ENCODE results near the gene MED15.

The MED15 gene

GRCh38 chr22:20547029-20547428 lies 39.6 kb downstream of the MED15 start:
- no peak for DNase-seq (ENCODE audit: low read depth, low spot score)
- ChIA-PET CTCF (interaction anchor here (0.8 to 27.3 kb wide), 5 partner anchors 10 to 50 kb away, joined by 3 to 505 read pairs (median 3); no protein-coding TSS in a partner anchor), POLR2A (interaction anchor here (1.0 kb wide), 1 partner anchor 16 kb away, joined by 3 read pairs; no protein-coding TSS in a partner anchor)
- TF ChIP-seq CTCF (IDR thresholded peaks at IDR 0.05; ENCODE audit: insufficient read depth, low read length, missing control alignments) = no peak
- no peak overlapping the region for H3K4me3 ChIP-seq (ENCODE audit: low read depth, low read length)

GRCh38 chr22:20548806-20549205 lies 41.4 kb downstream of the MED15 start:
- H3K4me3 ChIP-seq (ENCODE audit: low read depth, low read length) = no peak overlapping the region
- no peak for TF ChIP-seq CTCF (IDR thresholded peaks at IDR 0.05; ENCODE audit: insufficient read depth, low read length, missing control alignments)
- ChIA-PET POLR2A (interaction anchor here (0.6 kb wide), 1 partner anchor 15 kb away, joined by 3 read pairs; no protein-coding TSS in a partner anchor), CTCF (interaction anchor here (1.0 to 27.3 kb wide), 5 partner anchors 24 to 130 kb away, joined by 3 to 505 read pairs (median 3); no protein-coding TSS in a partner anchor)
- DNase-seq (ENCODE audit: low read depth, low spot score) = no peak

GRCh38 chr22:20549232-20549841 lies 41.9 kb downstream of the MED15 start:
- POLR2A ChIA-PET = interaction anchor here (0.6 to 0.9 kb wide), 2 partner anchors 16 to 19 kb away, joined by 3 read pairs; no protein-coding TSS in a partner anchor
- CTCF ChIA-PET = interaction anchor here (1.0 to 27.3 kb wide), 5 partner anchors 23 to 131 kb away, joined by 3 to 505 read pairs (median 3); no protein-coding TSS in a partner anchor
- TF ChIP-seq CTCF (IDR thresholded peaks at IDR 0.05; ENCODE audit: insufficient read depth, low read length, missing control alignments) = no peak
- DNase-seq (ENCODE audit: low read depth, low spot score) = no peak
- H3K4me3 ChIP-seq (ENCODE audit: low read depth, low read length) = no peak overlapping the region

- no peak overlapping the region for H3K4me3 ChIP-seq (ENCODE audit: low read depth, low read length)
- no peak for DNase-seq (ENCODE audit: low read depth, low spot score)
- TF ChIP-seq CTCF (IDR thresholded peaks at IDR 0.05; ENCODE audit: insufficient read depth, low read length, missing control alignments) = no peak
- POLR2A ChIA-PET = interaction anchor here (0.9 to 1.3 kb wide), 2 partner anchors 14 to 20 kb away, joined by 3 to 5 read pairs; no protein-coding TSS in a partner anchor
- CTCF ChIA-PET = interaction anchor here (1.0 to 27.3 kb wide), 5 partner anchors 22 to 132 kb away, joined by 3 to 505 read pairs (median 3); no protein-coding TSS in a partner anchor
These were observed 42.8 kb downstream of the MED15 start for GRCh38 chr22:20550057-20550817.

GRCh38 chr22:20550851-20551744 lies 43.7 kb downstream of the MED15 start:
- no peak overlapping the region for H3K4me3 ChIP-seq (ENCODE audit: low read depth, low read length)
- CTCF ChIA-PET = interaction anchor here (1.2 to 27.3 kb wide), 3 partner anchors 19 to 54 kb away, joined by 3 to 505 read pairs (median 3); no protein-coding TSS in a partner anchor
- no peak for DNase-seq (ENCODE audit: low read depth, low spot score)
- POLR2A ChIA-PET = interaction anchor here (0.9 to 1.3 kb wide), 3 partner anchors 13 to 42 kb away, joined by 4 to 6 read pairs (median 5); no protein-coding TSS in a partner anchor
- no peak for TF ChIP-seq CTCF (IDR thresholded peaks at IDR 0.05; ENCODE audit: insufficient read depth, low read length, missing control alignments)
